Gastrocnemius medialis (tissue), 4 donors: Measurements from ENCODE around the gene TEAD4. TPM values are rescaled to one million over a fixed set of nuclear protein-coding genes. Genes with fewer than 3 reads are reported as not detected.
A peak's percentile ranks its signal among the peaks of the same experiment; 100 is the strongest.

Experiments
- ATAC-seq, 2 donors: fragments of 150-250 bp; one replicate each; pipeline ENCODE4 v1.9.1; 2016
- DNase-seq, 2 donors: peaks; one replicate each; pipeline ENCODE4 v3.0.0-alpha.2; 2019
- H3K27ac ChIP-seq, 4 donors: fragments of 200-600 bp; sonication (generic); 1 replicate in 1 of 4; 2 replicates in 3 of 4; pipeline ENCODE4 v1.5.1; 2016 to 2018; ENCODE audit warnings: mild to moderate bottlenecking in 2 of 4, moderate library complexity in 1 of 4
- H3K27me3 ChIP-seq, 3 donors: fragments of 200-600 bp; sonication (generic) in 2 of 3; 1 replicate in 1 of 3; 2 replicates in 2 of 3; pipeline versions ENCODE4 v1.5.1 to v1.6.0; 2016 to 2019; ENCODE audit warnings: mild to moderate bottlenecking in 1 of 3, moderate library complexity in 1 of 3
- H3K36me3 ChIP-seq, 2 donors: fragments of 200-600 bp; sonication (generic) in 1 of 2; one replicate each; pipeline ENCODE4 v1.5.1; 2017 to 2018
- H3K4me1 ChIP-seq, 2 donors: fragments of 200-600 bp; sonication (generic) in 1 of 2; one replicate each; pipeline ENCODE4 v1.5.1; 2016 to 2017; ENCODE audit warnings: mild to moderate bottlenecking in 2 of 2
- H3K4me3 ChIP-seq, 4 donors: fragments of 200-600 bp; sonication (generic) in 3 of 4; 1 replicate in 1 of 4; 2 replicates in 3 of 4; pipeline ENCODE4 v1.5.1; 2016 to 2019; ENCODE audit warnings: mild to moderate bottlenecking in 2 of 4
- H3K9me3 ChIP-seq, 3 donors: fragments of 200-600 bp; sonication (generic) in 2 of 3; 1 replicate in 1 of 3; 2 replicates in 2 of 3; pipeline ENCODE4 v1.5.1; 2016 to 2019
- CTCF ChIP-seq, 5 experiments: fragments of 450-650 bp in 3 of 5; fragments of 200-600 bp in 2 of 5; sonication (generic) in 2 of 5; IDR thresholded peaks in 4 of 5; conservative IDR thresholded peaks in 1 of 5; 1 replicate in 4 of 5; 2 replicates in 1 of 5; pipeline ENCODE4 v1.5.1; 2016 to 2019; ENCODE audit warnings: antibody characterized with exemption in 5 of 5, mild to moderate bottlenecking in 3 of 5, moderate library complexity in 3 of 5
- POLR2A ChIP-seq, 2 donors: fragments of 450-650 bp; IDR thresholded peaks; one replicate each; pipeline ENCODE4 v1.6.1; 2017; ENCODE audit warnings: antibody characterized with exemption in 2 of 2, mild to moderate bottlenecking in 2 of 2, moderate library complexity in 2 of 2
- in situ Hi-C, 4 donors: fragments of 200-750 bp; cut with MboI; loops; one replicate each; pipeline versions ENCODE4 v1.15.0 to v1.8.0; 2017; ENCODE audit warnings: low sequenced_read_pairs in 4 of 4
- intact Hi-C: fragments of 100-400 bp; cut with DNase I; formaldehyde crosslinking; loops from one replicate; pipeline ENCODE4 v1.15.1; 2023; ENCODE audit warnings: low total_unique reads
- total RNA-seq, 4 donors: library from RNA; depleted of rRNA; stranded (reverse); fragments of >200 nt; gene quantifications; one replicate each; pipeline versions ENCODE4 v1.1.0 to v1.2.3, GENCODE V29; 2016

The TEAD4 gene
- total RNA-seq, 4 donors from 2014 or later = 91.1 to 201 (median 122) TPM

GRCh38 chr12:3069714-3070113 is 110.5 kb downstream of the TEAD4 start:
- in situ Hi-C loops = loop anchor here (10.0 kb wide), 3 partner anchors 65 to 205 kb away; no protein-coding TSS in a partner anchor
- Histone ChIP-seq H3K9me3 (no peaks in the 10 kb centered on the region), H3K36me3 (no peaks in the 10 kb centered on the region), H3K4me3 (no peak overlapping the region), H3K4me1 (peaks cover 8 to 13% of the 10 kb centered on the region in 2 donors), H3K27ac (no peak overlapping the region), H3K27me3 (no peaks in the 10 kb centered on the region)
- intact Hi-C loops = no loop called here
- DNase-seq (no peak), ATAC-seq (no peak)
- no peak for TF ChIP-seq POLR2A (IDR thresholded peaks at IDR 0.05)
- no peak for TF ChIP-seq CTCF (IDR thresholded peaks at IDR 0.05 in 4 of 5, conservative IDR thresholded peaks at IDR 0.05 in 1 of 5)

DNA sequence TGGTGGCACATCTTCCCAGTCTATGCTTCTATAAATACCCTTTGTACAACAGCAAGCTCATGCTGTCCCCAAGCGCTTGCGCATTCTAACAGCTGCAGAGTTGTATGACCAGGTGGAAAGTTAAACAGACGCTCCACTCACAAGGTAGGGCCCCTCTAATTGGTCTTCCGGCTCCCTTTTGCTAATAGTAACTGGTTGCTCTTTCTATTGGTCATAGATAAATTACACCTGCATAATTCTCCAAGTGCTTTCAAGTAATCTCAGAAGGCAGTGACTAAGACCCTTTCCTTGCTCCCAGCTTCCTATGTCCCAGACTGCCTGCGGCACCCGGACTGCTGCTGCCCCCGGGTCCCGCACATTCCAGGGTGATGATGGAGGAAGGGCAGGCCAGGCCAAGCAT is 111.9 kb downstream of the TEAD4 start:
- Histone ChIP-seq H3K27ac (peak overlapping the region in 1 of 4 donors; percentile 57), H3K36me3 (no peaks in the 10 kb centered on the region), H3K4me3 (no peak overlapping the region), H3K27me3 (no peaks in the 10 kb centered on the region), H3K4me1 (peaks cover 9 to 13% of the 10 kb centered on the region in 2 donors), H3K9me3 (no peaks in the 10 kb centered on the region)
- peak; percentile 71 to 79 for ATAC-seq
- in situ Hi-C loops (loop anchor here (10.0 kb wide), 3 partner anchors 64 to 204 kb away; no protein-coding TSS in a partner anchor), intact Hi-C loops (no loop called here)
- peak in 1 of 2 donors; percentile 56 for DNase-seq
- no peak for TF ChIP-seq CTCF (IDR thresholded peaks at IDR 0.05 in 4 of 5, conservative IDR thresholded peaks at IDR 0.05 in 1 of 5)

DNA sequence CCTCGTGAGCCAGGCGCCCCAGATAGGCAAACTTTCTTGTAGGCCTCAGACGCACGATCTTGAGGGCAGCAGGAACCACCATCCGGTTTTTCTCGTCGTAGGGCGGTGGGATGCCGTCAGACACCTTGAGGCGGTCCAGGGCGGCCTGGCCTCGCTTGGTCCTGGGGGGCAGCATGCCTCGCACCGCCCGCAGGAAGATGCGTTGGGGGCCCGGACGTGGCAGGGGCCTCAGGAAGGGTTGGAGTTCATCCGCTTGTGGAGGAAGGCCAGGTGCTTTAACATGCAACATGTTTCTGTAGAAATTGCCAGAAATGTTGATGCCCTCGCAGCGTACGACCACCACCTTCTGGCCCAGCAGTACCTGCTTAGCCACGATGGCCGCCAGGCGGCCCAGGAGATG is 112.5 kb downstream of the TEAD4 start:
- ATAC-seq = no peak
- TF ChIP-seq CTCF (IDR thresholded peaks at IDR 0.05 in 4 of 5, conservative IDR thresholded peaks at IDR 0.05 in 1 of 5) (no peak), POLR2A (IDR thresholded peaks at IDR 0.05) (no peak)
- intact Hi-C loops = loop anchor here (2.0 kb wide), 1 partner anchor 131 kb away; no protein-coding TSS in a partner anchor

DNA sequence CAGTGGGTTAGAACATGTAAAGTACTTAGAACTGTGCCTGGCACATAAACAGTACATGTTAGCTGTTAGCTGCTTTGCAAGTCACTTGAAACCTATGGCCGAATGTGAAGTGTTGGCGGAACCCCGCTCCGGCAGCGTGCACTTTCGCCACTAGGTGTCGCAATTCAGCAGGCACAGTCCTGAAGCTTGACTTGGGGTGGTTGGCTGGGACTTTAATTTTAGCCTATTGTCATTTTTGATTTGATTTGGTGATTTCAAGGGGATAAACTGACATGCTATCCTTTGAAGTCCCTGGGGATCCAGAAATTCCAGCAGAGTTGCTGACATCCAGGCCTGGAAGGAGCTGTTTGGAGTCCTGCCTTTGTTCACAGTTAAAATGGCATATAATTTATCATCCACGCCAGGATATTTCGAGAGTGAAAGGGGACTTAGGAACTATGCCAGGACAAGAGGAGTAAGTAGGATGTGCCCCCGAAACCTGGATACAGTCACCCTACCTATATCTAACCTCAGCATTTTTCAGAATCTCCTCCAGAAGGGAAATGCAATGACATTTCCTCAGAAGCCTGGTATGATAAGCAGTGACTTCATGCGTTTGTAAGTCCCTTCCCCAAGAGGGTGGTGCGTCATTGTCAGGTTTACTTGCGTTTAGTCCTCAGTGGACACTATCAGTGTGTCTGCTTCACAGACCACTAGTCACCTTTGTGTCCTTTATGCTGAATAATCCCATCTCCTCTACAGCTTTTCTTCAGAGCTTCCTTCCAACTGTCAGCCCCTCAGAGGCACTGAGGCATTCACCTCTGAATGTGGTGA is 114.4 kb downstream of the TEAD4 start:
- Histone ChIP-seq H3K4me1 (peaks cover 13 to 28% of the 10 kb centered on the region in 2 donors), H3K36me3 (no peaks in the 10 kb centered on the region), H3K27me3 (no peaks in the 10 kb centered on the region), H3K27ac (peak overlapping the region in 1 of 4 donors; percentile 33), H3K4me3 (no peak overlapping the region), H3K9me3 (no peaks in the 10 kb centered on the region)
- in situ Hi-C loops (loop anchor here (10.0 kb wide), 3 partner anchors 61 to 201 kb away; no protein-coding TSS in a partner anchor), intact Hi-C loops (loop anchor here (1.0 to 2.0 kb wide), 2 partner anchors 129 to 202 kb away; no protein-coding TSS in a partner anchor)
- TF ChIP-seq CTCF (IDR thresholded peaks at IDR 0.05 in 4 of 5, conservative IDR thresholded peaks at IDR 0.05 in 1 of 5) (peak; percentile 87 to 99 (median 88)), POLR2A (IDR thresholded peaks at IDR 0.05) (no peak)
- DNase-seq = peak; percentile 54 to 78
- peak; percentile 41 to 57 for ATAC-seq

More for the DNA sequence above, 112.5 kb downstream of the TEAD4 start:
- Histone ChIP-seq H3K4me1 (peaks cover 13 to 19% of the 10 kb centered on the region in 2 donors), H3K36me3 (no peaks in the 10 kb centered on the region), H3K27ac (no peak overlapping the region), H3K4me3 (no peak overlapping the region), H3K9me3 (no peaks in the 10 kb centered on the region), H3K27me3 (no peaks in the 10 kb centered on the region)
- in situ Hi-C loops = loop anchor here (10.0 kb wide), 3 partner anchors 63 to 203 kb away; no protein-coding TSS in a partner anchor
- no peak for DNase-seq
